GM21529 (cell line): ENCODE data around the gene DCLK1.

ENCODE experiments used
- ATAC-seq: cut with Tn5 transposase; IDR thresholded peaks from one replicate; pipeline ENCODE4 v1.9.1; 2021; ENCODE audit not compliant: unreplicated experiment

The DCLK1 gene

DNA sequence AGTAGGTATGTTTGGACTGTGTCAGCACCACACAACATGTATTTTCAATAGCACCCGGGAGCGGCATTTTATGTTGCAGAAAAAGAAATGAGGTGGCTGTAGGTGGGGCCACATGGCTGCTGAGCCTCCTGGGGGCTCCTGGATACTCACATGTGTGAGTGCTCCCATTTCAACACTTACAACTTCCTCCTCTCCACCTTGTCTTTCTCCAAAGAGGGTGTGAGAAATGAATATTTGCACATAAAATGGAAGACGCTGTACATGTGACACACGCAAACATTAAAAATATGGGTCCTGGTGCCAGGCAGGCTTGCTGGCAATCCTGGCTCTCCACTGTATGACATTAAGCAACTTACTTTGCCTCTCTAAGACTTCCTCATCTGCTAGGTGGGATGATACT is 222.1 kb downstream of the DCLK1 start:
- no peak for ATAC-seq

DNA sequence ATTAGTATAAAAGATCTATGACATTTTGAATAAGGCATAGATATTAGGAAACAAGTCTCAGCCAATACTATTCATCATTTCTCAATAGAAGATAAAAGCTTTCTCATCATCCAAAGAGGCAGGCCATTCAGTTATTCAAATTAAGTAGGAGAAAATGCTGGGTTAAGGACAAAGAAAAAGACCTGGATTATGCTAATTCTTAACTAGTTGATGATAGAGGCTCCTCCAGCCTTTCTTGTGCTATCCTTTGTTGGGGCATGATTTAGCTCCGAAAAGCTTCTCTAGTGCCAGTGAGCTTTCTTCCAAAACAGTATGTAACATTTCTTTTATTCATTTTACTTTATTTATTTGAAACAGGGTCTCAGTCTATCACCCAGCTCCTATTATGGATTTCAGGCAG is 223.0 kb downstream of the DCLK1 start:
- no peak for ATAC-seq

DNA sequence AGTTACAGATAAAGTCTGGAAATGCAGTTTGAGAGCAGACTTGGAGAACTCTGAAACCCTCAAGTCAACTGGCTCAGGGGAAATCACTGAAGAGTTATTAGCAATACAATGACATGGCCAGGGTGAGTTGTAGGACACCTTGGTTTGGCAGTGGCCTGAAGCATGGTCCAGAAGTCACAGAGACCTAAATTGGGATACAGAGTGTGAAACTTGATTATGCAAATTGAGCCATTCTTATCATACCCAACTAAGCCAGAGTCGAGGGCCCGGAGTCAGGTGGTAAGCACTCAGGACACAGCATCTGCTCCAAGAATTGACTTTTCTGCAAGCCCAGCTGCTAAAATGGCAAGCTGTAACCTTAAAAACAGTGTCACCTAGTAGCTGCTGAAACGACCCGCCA is 224.5 kb downstream of the DCLK1 start:
- no peak for ATAC-seq

DNA sequence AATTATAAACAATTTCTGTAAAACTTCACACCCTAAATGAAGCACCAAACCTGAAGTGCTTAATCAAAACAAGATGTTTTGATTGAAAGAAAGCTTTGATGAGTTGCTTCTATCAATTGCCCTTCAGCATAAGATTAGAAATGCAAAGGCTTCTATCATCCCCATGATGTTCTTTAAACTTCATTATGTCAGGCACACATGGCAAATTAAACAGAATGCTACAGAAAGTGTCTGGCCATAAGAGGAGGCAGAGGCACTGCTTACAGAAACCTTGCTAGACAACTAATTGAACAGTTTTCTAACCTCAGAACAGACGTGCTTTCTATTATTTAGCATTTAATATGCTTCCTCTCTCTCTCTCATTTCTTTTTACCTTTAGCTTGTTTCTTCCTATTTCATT is 228.1 kb downstream of the DCLK1 start:
- ATAC-seq, result no peak

DNA sequence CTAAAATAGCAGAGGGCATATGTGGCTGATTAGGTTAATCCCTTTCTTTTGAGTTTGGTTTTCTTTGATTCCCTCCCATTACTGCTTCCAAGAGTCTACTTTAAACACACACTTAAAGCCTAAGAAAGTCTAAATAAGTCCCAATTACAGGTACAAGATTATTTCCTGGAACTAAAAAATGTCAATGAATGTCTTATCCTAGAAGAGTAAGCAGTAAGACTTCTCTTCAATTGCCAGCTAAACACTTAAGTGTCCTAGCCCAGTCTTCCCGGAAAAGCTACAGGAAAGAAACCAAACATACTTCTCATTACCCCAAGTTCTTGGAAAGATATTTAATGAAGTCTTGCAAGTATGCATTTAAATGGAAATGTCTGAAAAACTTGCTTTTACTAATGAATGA is 233.1 kb downstream of the DCLK1 start:
- no peak for ATAC-seq

DNA sequence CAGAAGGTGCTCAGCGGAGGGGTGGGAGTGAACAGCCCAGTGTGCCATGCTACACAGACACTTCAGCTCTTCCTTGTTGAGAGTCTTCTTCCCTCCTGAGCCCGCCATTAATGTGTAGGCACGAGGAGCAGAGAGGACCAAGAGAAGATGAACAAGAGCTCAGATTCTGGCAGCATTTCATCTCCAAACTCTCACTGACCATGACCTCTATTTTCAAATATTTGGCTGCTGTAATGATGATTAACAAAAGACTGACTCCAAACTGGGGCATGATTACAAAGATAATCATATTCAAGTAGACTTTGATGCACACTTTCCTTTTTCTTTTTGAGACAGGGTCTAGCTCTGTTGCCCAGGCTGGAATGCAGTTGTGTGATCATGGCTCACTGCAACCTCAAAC is 236.5 kb downstream of the DCLK1 start:
- ATAC-seq, result no peak

- no peak for ATAC-seq
Observed at GRCh38 chr13:35892837-35893814, 238.1 kb downstream of the DCLK1 start.

GRCh38 chr13:35891507-35892441 is 239.4 kb downstream of the DCLK1 start:
- no peak for ATAC-seq

- ATAC-seq, result no peak
Observed at GRCh38 chr13:35889560-35889959, 241.6 kb downstream of the DCLK1 start.

GRCh38 chr13:35888981-35889380 is 242.2 kb downstream of the DCLK1 start:
- ATAC-seq, result no peak

DNA sequence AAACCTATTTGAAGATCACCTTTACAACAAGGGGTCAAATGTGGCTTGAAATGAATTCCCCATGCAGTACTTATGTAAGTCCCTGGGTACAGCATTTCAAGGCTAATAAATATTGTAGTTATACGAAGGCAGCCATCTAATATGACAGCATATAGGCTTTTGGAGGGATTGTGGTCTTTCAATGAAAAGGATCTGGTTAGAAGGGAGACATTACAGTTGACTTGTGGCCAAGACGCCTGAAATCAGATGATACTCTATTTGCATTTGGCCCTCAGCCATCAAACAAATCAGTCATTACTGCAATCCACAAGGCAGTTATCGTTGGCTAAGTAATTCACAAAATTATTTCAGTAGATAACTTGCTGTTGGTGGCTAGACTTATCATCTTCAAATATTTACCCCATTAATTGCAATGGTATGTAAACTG is 242.7 kb downstream of the DCLK1 start:
- ATAC-seq, result no peak

GRCh38 chr13:35887115-35887666 is 244.0 kb downstream of the DCLK1 start:
- no peak for ATAC-seq

DNA sequence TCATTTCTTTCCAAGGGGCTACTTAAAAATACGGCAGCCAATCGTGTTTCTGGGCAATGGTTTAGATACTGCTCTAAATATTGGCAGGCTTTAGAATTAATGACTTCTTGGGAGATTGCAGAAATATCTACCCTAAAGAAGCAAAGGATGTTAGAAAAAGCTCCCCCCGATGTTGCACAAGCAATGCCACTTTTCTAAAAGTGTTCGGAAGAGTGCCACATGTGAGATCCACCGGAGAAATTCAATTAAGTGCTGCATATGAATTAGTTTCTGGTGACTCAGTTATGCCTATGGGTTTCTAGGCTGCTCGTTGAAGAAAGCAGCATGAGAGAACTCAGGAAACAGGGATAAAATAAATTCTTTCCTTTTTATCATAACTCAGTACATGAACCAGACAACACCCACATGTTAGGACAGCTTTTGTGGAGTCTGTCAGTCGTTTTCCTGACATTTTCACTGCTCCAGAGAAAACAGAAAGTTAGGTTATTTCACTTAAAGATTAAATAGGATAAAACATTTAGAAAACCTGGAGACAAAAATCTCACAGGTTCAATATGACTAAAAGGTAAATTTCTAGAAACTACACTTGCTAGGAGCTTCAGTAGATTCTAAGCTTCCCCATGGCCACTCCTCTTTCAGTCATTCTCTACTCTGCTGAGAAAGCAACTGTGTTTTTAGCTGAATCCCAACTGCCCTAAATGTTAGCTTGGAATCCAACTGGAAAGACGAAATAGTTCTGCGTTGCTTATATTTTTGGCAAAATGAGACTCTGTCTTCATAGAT is 244.7 kb downstream of the DCLK1 start:
- ATAC-seq, result no peak

- no peak for ATAC-seq
Observed at GRCh38 chr13:35884211-35884760, 246.9 kb downstream of the DCLK1 start.

DNA sequence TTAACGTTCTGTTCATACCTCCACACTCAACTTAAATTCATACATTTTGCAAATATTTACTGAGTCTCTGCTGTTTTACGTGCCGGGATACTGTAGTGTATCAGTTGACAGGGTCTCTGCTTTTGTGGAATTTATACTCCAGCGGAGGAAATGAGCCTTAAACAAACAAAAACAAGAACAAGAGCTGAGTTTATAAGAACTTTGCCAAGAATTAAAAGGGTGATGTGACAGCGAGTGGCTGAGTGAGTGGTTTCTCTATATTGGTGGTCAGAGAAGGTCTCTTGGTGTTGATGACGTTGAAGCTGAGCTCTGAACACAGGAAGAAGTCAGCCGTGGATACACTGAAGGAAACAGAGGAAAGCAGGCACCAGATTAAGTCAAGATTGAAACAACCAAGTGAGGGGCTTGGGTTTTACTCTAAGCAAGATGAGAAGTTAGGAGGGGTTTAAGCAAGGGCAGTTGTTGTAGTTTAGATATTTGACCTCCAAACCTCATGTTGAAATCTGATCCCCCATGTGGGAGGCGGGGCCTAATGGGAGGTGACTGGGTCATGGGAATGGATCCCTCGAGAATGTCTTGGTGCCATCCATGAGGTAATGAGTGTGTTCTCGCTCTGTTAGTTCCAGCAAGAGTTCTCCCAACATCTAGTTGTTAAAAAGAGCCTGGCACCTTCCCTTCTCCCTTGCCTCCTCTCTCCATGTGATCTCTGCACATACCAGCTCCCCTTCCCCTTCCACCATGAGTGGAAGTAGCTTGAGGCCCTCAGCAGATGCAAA is 248.3 kb downstream of the DCLK1 start:
- ATAC-seq, result no peak

- ATAC-seq, result no peak
Observed at GRCh38 chr13:35881360-35881759, 249.8 kb downstream of the DCLK1 start.

- no peak for ATAC-seq
Observed at GRCh38 chr13:35879111-35879510, 252.1 kb downstream of the DCLK1 start.

DNA sequence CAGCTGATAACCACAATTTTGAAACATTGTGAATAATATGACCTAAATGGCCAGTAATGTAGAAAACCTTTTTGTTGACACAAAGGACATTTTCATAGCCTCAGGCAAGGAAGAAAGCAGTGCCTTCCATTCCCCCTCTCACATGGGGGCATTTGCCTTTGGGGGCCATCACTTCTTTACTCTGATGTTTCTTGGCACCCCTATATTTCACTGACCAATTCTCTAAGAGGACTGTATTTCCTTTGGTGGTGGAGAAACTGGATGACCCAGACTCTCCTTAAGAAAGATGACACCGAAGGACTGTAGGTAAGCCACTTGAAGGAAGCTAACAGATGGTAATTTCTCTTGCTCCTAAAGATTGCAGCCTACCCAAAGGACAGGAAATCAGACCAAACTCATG is 254.6 kb downstream of the DCLK1 start:
- no peak for ATAC-seq

- no peak for ATAC-seq
Observed at GRCh38 chr13:35874704-35875103, 256.5 kb downstream of the DCLK1 start.

GRCh38 chr13:35872369-35872768 is 258.8 kb downstream of the DCLK1 start:
- ATAC-seq, result no peak
